ENCODE measurements around the gene WFS1.

GRCh38 chr4:6349896-6350603 is 80.4 kb downstream of the WFS1 start:
- TF ChIP-seq EP300 (IDR thresholded peaks at IDR 0.05; ENCODE audit: borderline replicate concordance in 1 of 2, low read depth in 2 of 2, low read length in 2 of 2) (no peak), GABPA (IDR thresholded peaks at IDR 0.05; ENCODE audit: borderline replicate concordance, insufficient read depth, low read length) (no peak), EZH2 (IDR thresholded peaks at IDR 0.05; ENCODE audit: low read depth, low read length, severe bottlenecking) (no peak)
- TF ChIP-seq, protein P1, sequence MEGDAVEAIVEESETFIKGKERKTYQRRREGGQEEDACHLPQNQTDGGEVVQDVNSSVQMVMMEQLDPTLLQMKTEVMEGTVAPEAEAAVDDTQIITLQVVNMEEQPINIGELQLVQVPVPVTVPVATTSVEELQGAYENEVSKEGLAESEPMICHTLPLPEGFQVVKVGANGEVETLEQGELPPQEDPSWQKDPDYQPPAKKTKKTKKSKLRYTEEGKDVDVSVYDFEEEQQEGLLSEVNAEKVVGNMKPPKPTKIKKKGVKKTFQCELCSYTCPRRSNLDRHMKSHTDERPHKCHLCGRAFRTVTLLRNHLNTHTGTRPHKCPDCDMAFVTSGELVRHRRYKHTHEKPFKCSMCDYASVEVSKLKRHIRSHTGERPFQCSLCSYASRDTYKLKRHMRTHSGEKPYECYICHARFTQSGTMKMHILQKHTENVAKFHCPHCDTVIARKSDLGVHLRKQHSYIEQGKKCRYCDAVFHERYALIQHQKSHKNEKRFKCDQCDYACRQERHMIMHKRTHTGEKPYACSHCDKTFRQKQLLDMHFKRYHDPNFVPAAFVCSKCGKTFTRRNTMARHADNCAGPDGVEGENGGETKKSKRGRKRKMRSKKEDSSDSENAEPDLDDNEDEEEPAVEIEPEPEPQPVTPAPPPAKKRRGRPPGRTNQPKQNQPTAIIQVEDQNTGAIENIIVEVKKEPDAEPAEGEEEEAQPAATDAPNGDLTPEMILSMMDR (IDR thresholded peaks at IDR 0.05; ENCODE audit: control extremely low read depth in 1 of 3, insufficient read depth in 1 of 3, low read depth in 1 of 3, low read length in 3 of 3) = no peak
